HEK293 (cell line): ENCODE data around the gene MED25.

Experiments
- BCL11A ChIP-seq: fragments of 450-650 bp; formaldehyde crosslinking; IDR thresholded peaks from 2 replicates; pipeline ENCODE4 v1.5.1; 2016; ENCODE audit warnings: low read depth, missing biosample characterization, missing genetic modification characterization
- BCL11B ChIP-seq: fragments of 450-650 bp; formaldehyde crosslinking; IDR thresholded peaks from 2 replicates; pipeline ENCODE4 v1.5.1; 2016; ENCODE audit warnings: low read depth, missing biosample characterization, missing genetic modification characterization
- GLI4 ChIP-seq: fragments of 450-650 bp; formaldehyde crosslinking; IDR thresholded peaks from 2 replicates; pipeline ENCODE4 v1.5.1; 2016; ENCODE audit warnings: missing biosample characterization, missing genetic modification characterization
- ZNF23 ChIP-seq: fragments of 450-650 bp; formaldehyde crosslinking; IDR thresholded peaks from 2 replicates; pipeline ENCODE4 v1.5.1; 2016; ENCODE audit warnings: missing biosample characterization, missing genetic modification characterization, borderline replicate concordance
- ZNF423 ChIP-seq: fragments of 450-650 bp; formaldehyde crosslinking; IDR thresholded peaks from 2 replicates; pipeline ENCODE4 v1.5.1; 2016; ENCODE audit warnings: missing biosample characterization, missing genetic modification characterization
- ZNF785 ChIP-seq: fragments of 450-650 bp; formaldehyde crosslinking; IDR thresholded peaks from 2 replicates; pipeline ENCODE4 v1.5.1; 2016; ENCODE audit warnings: missing biosample characterization, missing genetic modification characterization
- TF ChIP-seq, protein P1 (sequence below): fragments of 450-650 bp; formaldehyde crosslinking; IDR thresholded peaks from 2 replicates; pipeline ENCODE4 v1.5.1; 2016; ENCODE audit warnings: missing biosample characterization, missing genetic modification characterization
- TF ChIP-seq, protein P2 (sequence below): sonication (generic); formaldehyde crosslinking; IDR thresholded peaks from 2 replicates; pipeline ENCODE4 v1.8.1; 2022; ENCODE audit warnings: mild to moderate bottlenecking, moderate library complexity, missing genetic modification reagents
- TF ChIP-seq, protein P3 (sequence below): fragments of 450-650 bp; formaldehyde crosslinking; IDR thresholded peaks from 2 replicates; pipeline ENCODE4 v1.5.1; 2017; ENCODE audit warnings: missing biosample characterization, missing genetic modification characterization
- TF ChIP-seq, protein P4 (sequence below): fragments of 450-650 bp; IDR thresholded peaks from 2 replicates; pipeline ENCODE4 v1.5.1; 2018; ENCODE audit warnings: missing biosample characterization, mild to moderate bottlenecking, missing genetic modification characterization

DNA sequence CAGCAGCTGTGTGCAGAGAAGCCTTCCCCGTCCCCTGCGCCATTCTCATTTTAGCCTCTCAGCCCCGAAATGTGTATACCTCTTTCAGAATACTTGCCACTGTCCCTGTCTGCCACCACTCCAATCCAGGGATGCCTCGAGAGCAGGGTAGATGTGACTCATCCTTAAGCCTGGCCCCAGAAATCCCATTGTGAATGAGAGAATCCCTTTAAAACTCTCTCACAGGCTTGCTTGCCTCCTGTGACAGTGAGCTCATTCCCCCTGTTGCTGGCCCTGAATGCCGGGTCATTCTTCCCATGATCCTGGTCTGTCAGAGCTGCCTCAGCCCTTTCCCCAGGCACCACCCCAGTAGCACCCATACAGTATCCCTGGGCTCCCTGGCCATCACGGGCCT lies 41.7 kb upstream of the MED25 start:
- no peak for TF ChIP-seq BCL11B
- TF ChIP-seq ZNF423, result no peak
- TF ChIP-seq, protein P1, sequence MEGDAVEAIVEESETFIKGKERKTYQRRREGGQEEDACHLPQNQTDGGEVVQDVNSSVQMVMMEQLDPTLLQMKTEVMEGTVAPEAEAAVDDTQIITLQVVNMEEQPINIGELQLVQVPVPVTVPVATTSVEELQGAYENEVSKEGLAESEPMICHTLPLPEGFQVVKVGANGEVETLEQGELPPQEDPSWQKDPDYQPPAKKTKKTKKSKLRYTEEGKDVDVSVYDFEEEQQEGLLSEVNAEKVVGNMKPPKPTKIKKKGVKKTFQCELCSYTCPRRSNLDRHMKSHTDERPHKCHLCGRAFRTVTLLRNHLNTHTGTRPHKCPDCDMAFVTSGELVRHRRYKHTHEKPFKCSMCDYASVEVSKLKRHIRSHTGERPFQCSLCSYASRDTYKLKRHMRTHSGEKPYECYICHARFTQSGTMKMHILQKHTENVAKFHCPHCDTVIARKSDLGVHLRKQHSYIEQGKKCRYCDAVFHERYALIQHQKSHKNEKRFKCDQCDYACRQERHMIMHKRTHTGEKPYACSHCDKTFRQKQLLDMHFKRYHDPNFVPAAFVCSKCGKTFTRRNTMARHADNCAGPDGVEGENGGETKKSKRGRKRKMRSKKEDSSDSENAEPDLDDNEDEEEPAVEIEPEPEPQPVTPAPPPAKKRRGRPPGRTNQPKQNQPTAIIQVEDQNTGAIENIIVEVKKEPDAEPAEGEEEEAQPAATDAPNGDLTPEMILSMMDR (tag by site-specific recombination), result no peak
- TF ChIP-seq, protein P2, sequence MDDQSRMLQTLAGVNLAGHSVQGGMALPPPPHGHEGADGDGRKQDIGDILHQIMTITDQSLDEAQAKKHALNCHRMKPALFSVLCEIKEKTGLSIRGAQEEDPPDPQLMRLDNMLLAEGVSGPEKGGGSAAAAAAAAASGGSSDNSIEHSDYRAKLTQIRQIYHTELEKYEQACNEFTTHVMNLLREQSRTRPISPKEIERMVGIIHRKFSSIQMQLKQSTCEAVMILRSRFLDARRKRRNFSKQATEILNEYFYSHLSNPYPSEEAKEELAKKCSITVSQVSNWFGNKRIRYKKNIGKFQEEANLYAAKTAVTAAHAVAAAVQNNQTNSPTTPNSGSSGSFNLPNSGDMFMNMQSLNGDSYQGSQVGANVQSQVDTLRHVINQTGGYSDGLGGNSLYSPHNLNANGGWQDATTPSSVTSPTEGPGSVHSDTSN, result no peak
- TF ChIP-seq GLI4, result no peak
- no peak for TF ChIP-seq ZNF23 (tag by site-specific recombination)
- TF ChIP-seq, protein P3, sequence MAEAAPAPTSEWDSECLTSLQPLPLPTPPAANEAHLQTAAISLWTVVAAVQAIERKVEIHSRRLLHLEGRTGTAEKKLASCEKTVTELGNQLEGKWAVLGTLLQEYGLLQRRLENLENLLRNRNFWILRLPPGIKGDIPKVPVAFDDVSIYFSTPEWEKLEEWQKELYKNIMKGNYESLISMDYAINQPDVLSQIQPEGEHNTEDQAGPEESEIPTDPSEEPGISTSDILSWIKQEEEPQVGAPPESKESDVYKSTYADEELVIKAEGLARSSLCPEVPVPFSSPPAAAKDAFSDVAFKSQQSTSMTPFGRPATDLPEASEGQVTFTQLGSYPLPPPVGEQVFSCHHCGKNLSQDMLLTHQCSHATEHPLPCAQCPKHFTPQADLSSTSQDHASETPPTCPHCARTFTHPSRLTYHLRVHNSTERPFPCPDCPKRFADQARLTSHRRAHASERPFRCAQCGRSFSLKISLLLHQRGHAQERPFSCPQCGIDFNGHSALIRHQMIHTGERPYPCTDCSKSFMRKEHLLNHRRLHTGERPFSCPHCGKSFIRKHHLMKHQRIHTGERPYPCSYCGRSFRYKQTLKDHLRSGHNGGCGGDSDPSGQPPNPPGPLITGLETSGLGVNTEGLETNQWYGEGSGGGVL (tag by site-specific recombination), result no peak
- no peak for TF ChIP-seq ZNF785 (tag by site-specific recombination)
- TF ChIP-seq BCL11A, result no peak
- TF ChIP-seq, protein P4, sequence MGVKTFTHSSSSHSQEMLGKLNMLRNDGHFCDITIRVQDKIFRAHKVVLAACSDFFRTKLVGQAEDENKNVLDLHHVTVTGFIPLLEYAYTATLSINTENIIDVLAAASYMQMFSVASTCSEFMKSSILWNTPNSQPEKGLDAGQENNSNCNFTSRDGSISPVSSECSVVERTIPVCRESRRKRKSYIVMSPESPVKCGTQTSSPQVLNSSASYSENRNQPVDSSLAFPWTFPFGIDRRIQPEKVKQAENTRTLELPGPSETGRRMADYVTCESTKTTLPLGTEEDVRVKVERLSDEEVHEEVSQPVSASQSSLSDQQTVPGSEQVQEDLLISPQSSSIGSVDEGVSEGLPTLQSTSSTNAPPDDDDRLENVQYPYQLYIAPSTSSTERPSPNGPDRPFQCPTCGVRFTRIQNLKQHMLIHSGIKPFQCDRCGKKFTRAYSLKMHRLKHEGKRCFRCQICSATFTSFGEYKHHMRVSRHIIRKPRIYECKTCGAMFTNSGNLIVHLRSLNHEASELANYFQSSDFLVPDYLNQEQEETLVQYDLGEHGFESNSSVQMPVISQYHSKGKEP (tag by site-specific recombination), result no peak
